ENCODE data around the gene SLC22A16.

- TF ChIP-seq KAT2A (conservative IDR thresholded peaks at IDR 0.05; ENCODE audit: control insufficient read depth, low read depth, low read length) (no peak), CBX3 (IDR thresholded peaks at IDR 0.05; ENCODE audit: borderline replicate concordance, low read depth) (no peak)
These were observed 46.2 kb downstream of the SLC22A16 start for GRCh38 chr6:110430236-110430635.

Data from GM12878 (cell line).